Measurements from ENCODE around the gene ITGB3BP. TPM values are rescaled to one million over a fixed set of nuclear protein-coding genes. Genes with fewer than 3 reads are reported as not detected.

ITGB3BP gene
- total RNA-seq, 1 experiment from 2014 or later: 31.9 TPM

DNA sequence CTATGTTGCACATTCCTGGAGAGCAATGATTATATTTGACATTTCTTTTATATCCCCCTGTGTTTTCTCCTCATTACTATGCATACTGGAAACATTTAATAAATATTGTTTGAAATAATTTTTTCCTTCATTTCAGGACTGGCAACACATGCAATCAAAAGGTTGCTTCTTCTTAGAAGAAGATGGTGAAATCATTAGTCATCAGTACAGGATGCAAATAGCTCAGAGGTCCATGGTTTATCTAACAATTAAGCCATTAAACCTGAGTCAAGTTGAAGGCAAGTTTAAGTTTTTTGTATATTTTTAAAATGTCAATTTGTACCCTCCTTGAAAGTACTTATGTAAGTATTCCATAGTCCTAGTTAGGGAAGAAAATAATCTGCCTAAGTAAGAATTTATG is 22.8 kb upstream of the ITGB3BP start:
- no peaks in the 10 kb centered on the region for H3K27me3 ChIP-seq (ENCODE audit: control insufficient read depth, insufficient read depth, low read length)
- in situ Hi-C loops (cut with HindIII; ENCODE audit: low pct_unique_long_range_greater_than_20kb, low sequenced_read_pairs) (no loop called here), intact Hi-C loops (cut with micrococcal nuclease; ENCODE audit: unreplicated experiment) (no loop called here)
- no peaks in the 10 kb centered on the region for H3K4me1 ChIP-seq (ENCODE audit: control insufficient read depth, insufficient read depth, low read length)
- no TSS peak for BruUV-seq (replicated peaks)
- TF ChIP-seq, protein P1, sequence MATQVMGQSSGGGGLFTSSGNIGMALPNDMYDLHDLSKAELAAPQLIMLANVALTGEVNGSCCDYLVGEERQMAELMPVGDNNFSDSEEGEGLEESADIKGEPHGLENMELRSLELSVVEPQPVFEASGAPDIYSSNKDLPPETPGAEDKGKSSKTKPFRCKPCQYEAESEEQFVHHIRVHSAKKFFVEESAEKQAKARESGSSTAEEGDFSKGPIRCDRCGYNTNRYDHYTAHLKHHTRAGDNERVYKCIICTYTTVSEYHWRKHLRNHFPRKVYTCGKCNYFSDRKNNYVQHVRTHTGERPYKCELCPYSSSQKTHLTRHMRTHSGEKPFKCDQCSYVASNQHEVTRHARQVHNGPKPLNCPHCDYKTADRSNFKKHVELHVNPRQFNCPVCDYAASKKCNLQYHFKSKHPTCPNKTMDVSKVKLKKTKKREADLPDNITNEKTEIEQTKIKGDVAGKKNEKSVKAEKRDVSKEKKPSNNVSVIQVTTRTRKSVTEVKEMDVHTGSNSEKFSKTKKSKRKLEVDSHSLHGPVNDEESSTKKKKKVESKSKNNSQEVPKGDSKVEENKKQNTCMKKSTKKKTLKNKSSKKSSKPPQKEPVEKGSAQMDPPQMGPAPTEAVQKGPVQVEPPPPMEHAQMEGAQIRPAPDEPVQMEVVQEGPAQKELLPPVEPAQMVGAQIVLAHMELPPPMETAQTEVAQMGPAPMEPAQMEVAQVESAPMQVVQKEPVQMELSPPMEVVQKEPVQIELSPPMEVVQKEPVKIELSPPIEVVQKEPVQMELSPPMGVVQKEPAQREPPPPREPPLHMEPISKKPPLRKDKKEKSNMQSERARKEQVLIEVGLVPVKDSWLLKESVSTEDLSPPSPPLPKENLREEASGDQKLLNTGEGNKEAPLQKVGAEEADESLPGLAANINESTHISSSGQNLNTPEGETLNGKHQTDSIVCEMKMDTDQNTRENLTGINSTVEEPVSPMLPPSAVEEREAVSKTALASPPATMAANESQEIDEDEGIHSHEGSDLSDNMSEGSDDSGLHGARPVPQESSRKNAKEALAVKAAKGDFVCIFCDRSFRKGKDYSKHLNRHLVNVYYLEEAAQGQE (IDR thresholded peaks at IDR 0.05; ENCODE audit: insufficient read depth in 1 of 2, low read depth in 2 of 2, low read length in 1 of 2): no peak
- TF ChIP-seq TCF7L2 (IDR thresholded peaks at IDR 0.05; ENCODE audit: low read depth, low read length) (no peak), SIN3A (IDR thresholded peaks at IDR 0.05; ENCODE audit: borderline replicate concordance, insufficient read depth, low read depth, low read length) (no peak)
- TF ChIP-seq, protein P2, sequence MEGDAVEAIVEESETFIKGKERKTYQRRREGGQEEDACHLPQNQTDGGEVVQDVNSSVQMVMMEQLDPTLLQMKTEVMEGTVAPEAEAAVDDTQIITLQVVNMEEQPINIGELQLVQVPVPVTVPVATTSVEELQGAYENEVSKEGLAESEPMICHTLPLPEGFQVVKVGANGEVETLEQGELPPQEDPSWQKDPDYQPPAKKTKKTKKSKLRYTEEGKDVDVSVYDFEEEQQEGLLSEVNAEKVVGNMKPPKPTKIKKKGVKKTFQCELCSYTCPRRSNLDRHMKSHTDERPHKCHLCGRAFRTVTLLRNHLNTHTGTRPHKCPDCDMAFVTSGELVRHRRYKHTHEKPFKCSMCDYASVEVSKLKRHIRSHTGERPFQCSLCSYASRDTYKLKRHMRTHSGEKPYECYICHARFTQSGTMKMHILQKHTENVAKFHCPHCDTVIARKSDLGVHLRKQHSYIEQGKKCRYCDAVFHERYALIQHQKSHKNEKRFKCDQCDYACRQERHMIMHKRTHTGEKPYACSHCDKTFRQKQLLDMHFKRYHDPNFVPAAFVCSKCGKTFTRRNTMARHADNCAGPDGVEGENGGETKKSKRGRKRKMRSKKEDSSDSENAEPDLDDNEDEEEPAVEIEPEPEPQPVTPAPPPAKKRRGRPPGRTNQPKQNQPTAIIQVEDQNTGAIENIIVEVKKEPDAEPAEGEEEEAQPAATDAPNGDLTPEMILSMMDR (IDR thresholded peaks at IDR 0.05): no peak
- POLR2A ChIA-PET: no interaction called here
- no peaks in the 10 kb centered on the region for H3K9me3 ChIP-seq (ENCODE audit: control insufficient read depth, insufficient read depth, low read depth, low read length)
- CTCF ChIA-PET: no interaction called here
- no peaks in the 10 kb centered on the region for H3K36me3 ChIP-seq (ENCODE audit: control insufficient read depth, insufficient read depth, low read length)
- H3K27ac ChIP-seq (ENCODE audit: low read length): no peak overlapping the region
- no peak overlapping the region for H3K4me3 ChIP-seq (ENCODE audit: low read depth in 2 of 2, low read length in 2 of 2)
- DNase-seq (ENCODE audit: low read depth, low spot score) (no peak), ATAC-seq (no peak)

DNA sequence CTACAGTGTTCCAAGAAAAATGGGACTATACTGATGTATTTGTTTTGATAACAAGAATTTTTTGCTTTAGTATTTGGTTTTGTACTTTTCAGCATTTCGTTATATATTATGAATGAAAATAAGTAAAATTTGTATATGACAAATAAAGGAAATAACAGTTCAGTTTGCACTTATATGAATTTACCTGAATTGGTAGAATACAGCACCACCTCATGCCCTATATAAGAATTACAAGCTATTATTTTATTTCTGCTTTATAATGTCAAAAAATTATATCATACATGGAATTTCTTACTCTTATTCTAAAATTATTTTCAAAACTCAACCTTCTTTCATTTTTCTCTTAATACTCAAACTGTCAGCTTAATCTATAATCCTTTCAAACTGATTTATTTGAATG is 14.9 kb upstream of the ITGB3BP start:
- POLR2A ChIA-PET: interaction anchor here (0.6 kb wide), 1 partner anchor 60 kb away, joined by 3 read pairs; no protein-coding TSS in a partner anchor
- no peak overlapping the region for H3K4me3 ChIP-seq (ENCODE audit: low read depth in 2 of 2, low read length in 2 of 2)
- in situ Hi-C loops (cut with HindIII; ENCODE audit: low pct_unique_long_range_greater_than_20kb, low sequenced_read_pairs) (no loop called here), intact Hi-C loops (cut with micrococcal nuclease; ENCODE audit: unreplicated experiment) (loop anchor here (5.0 to 10.0 kb wide), 3 partner anchors 73 to 693 kb away; no protein-coding TSS in a partner anchor)
- no TSS peak for BruUV-seq (replicated peaks)
- DNase-seq (ENCODE audit: low read depth, low spot score) (no peak), ATAC-seq (no peak)
- H3K9me3 ChIP-seq (ENCODE audit: control insufficient read depth, insufficient read depth, low read depth, low read length): no peaks in the 10 kb centered on the region
- peaks cover 3% of the 10 kb centered on the region; the same call in 1 of the 2 replicates for H3K36me3 ChIP-seq (ENCODE audit: control insufficient read depth, insufficient read depth, low read length)
- CTCF ChIA-PET: interaction anchor here (0.6 to 2.0 kb wide), 8 partner anchors 20 to 931 kb away, joined by 3 to 6 read pairs (median 4); partner anchors contain the start of gene ALG6
- H3K4me1 ChIP-seq (ENCODE audit: control insufficient read depth, insufficient read depth, low read length): no peaks in the 10 kb centered on the region
- TF ChIP-seq, protein P2 (IDR thresholded peaks at IDR 0.05): no peak; the same call in 1 of the 2 replicates
- TF ChIP-seq, protein P1 (IDR thresholded peaks at IDR 0.05; ENCODE audit: insufficient read depth in 1 of 2, low read depth in 2 of 2, low read length in 1 of 2): no peak
- TF ChIP-seq TCF7L2 (IDR thresholded peaks at IDR 0.05; ENCODE audit: low read depth, low read length) (no peak), POLR2AphosphoS5 (IDR thresholded peaks at IDR 0.05; ENCODE audit: low read depth, low read length) (no peak), SIN3A (IDR thresholded peaks at IDR 0.05; ENCODE audit: borderline replicate concordance, insufficient read depth, low read depth, low read length) (no peak)
- H3K27me3 ChIP-seq (ENCODE audit: control insufficient read depth, insufficient read depth, low read length): no peaks in the 10 kb centered on the region
- no peak overlapping the region for H3K27ac ChIP-seq (ENCODE audit: low read length)

All from Panc1 (cell line).